Sigmoid colon (tissue), 7 donors: Measurements from ENCODE around the gene TRPT1. TPM values are rescaled to one million over a fixed set of nuclear protein-coding genes. Genes with fewer than 3 reads are reported as not detected.

Source experiments
- DNase-seq: peaks from one replicate; pipeline ENCODE4 v3.0.0-alpha.2; 2019
- H3K27ac ChIP-seq, 4 donors: fragments of 200-600 bp; sonication (generic); one replicate each; pipeline ENCODE4 v1.5.1; 2016 to 2019; ENCODE audit warnings: mild to moderate bottlenecking in 1 of 4
- H3K27me3 ChIP-seq, 3 donors: fragments of 200-600 bp; sonication (generic); one replicate each; pipeline ENCODE4 v1.5.1; 2019; ENCODE audit warnings: mild to moderate bottlenecking in 1 of 3
- H3K36me3 ChIP-seq, 4 donors: fragments of 200-600 bp; sonication (generic); one replicate each; pipeline ENCODE4 v1.5.1; 2016 to 2019
- H3K4me1 ChIP-seq, 4 donors: fragments of 200-600 bp; sonication (generic); one replicate each; pipeline ENCODE4 v1.5.1; 2017 to 2019
- H3K4me3 ChIP-seq, 4 donors: fragments of 200-600 bp; sonication (generic); one replicate each; pipeline ENCODE4 v1.5.1; 2017 to 2019; ENCODE audit warnings: mild to moderate bottlenecking in 2 of 4, moderate library complexity in 1 of 4
- H3K9me3 ChIP-seq, 4 donors: fragments of 200-600 bp in 3 of 4; sonication (generic) in 3 of 4; one replicate each; pipeline versions ENCODE4 v1.5.1 to v1.6.1; 2013 to 2019
- CTCF ChIP-seq, 4 experiments: fragments of 450-650 bp in 3 of 4; fragments of 200-600 bp in 1 of 4; IDR thresholded peaks; one replicate each; pipeline ENCODE4 v1.5.1; 2016 to 2019; ENCODE audit warnings: antibody characterized with exemption in 4 of 4, mild to moderate bottlenecking in 3 of 4, moderate library complexity in 2 of 4
- EP300 ChIP-seq, 4 donors: sonication (generic); formaldehyde crosslinking; IDR thresholded peaks; one replicate each; pipeline ENCODE4 v1.6.1; 2017; ENCODE audit warnings: antibody characterized with exemption in 4 of 4
- POLR2A ChIP-seq, 2 donors: fragments of 450-650 bp; IDR thresholded peaks; one replicate each; pipeline ENCODE4 v1.6.1; 2016; ENCODE audit warnings: antibody characterized with exemption in 2 of 2, mild to moderate bottlenecking in 2 of 2, moderate library complexity in 2 of 2
- POLR2AphosphoS5 ChIP-seq, 4 donors: sonication (generic); formaldehyde crosslinking; IDR thresholded peaks; one replicate each; pipeline ENCODE4 v1.6.1; 2017; ENCODE audit warnings: antibody characterized with exemption in 4 of 4
- whole genome bisulfite sequencing, 2 donors: extraction: QIAGEN DNeasy Blood & Tissue Kit; methylation state at CpG; one replicate each; pipeline ENCODE4 v1.1.7; 2013; 5-methylcytosine and 5-hydroxymethylcytosine counted together
- intact Hi-C: fragments of 100-400 bp; cut with DNase I; formaldehyde crosslinking; loops from one replicate; pipeline ENCODE4 v1.15.1; 2023
- polyA plus RNA-seq, 3 donors: library from polyadenylated mRNA; stranded (reverse); fragments of 200-250 nt; gene quantifications; one replicate each; pipeline ENCODE4 v1.2.3, GENCODE V29; 2013
- total RNA-seq, 4 donors: library from RNA; depleted of rRNA; stranded (reverse); fragments of >200 nt; gene quantifications; one replicate each; pipeline ENCODE4 v1.1.0, GENCODE V29; 2016
- donor health status: healthy with polysubstance abuse.
- donor health status: Bipolar disorder and iron deficiency.
- donor health status: healthy.

Gene TRPT1
- total and polyA plus RNA-seq, 7 donors = 45.7 to 82.8 (median 79.2) TPM

- 91 to 92% methylated on average over 17 of the region's 17 CpGs for WGBS, 2 donors
- Histone ChIP-seq H3K27ac (no peak overlapping the region), H3K9me3 (no peaks in the 10 kb centered on the region), H3K27me3 (no peaks in the 10 kb centered on the region), H3K36me3 (peaks cover 0 to 21% (median 0%) of the 10 kb centered on the region in 4 donors), H3K4me1 (peaks cover 0 to 7% (median 6%) of the 10 kb centered on the region in 4 donors), H3K4me3 (no peak overlapping the region)
- no peak for DNase-seq
- intact Hi-C loops = no loop called here
- TF ChIP-seq POLR2A (IDR thresholded peaks at IDR 0.05) (no peak), EP300 (IDR thresholded peaks at IDR 0.05) (no peak)
These were observed 5.7 kb downstream of the TRPT1 start for GRCh38 chr11:64220271-64220670.

DNA sequence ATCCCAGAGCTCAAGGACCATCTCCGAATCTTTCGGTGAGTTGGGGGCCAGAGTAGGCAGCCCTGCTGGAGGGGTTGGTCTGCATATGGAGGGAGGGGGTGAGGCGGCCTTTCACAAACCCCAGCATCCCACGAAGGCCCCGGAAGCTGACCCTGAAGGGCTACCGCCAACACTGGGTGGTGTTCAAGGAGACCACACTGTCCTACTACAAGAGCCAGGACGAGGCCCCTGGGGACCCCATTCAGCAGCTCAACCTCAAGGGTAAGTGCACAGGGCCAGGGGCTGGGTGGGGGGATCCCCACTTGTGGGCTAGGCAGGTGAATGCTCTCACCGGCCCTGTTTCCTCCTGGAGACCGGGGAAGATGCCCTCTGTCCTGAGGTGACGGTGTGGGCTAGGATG, 6.2 kb downstream of the TRPT1 start:
- H3K4me3 ChIP-seq = no peak overlapping the region
- H3K27me3 ChIP-seq = no peaks in the 10 kb centered on the region
- no peak for TF ChIP-seq POLR2AphosphoS5 (IDR thresholded peaks at IDR 0.05)
- no peak for TF ChIP-seq CTCF (IDR thresholded peaks at IDR 0.05)
- no peak for TF ChIP-seq POLR2A (IDR thresholded peaks at IDR 0.05)
- TF ChIP-seq EP300 (IDR thresholded peaks at IDR 0.05) = no peak
- DNase-seq = no peak
- H3K4me1 ChIP-seq = peaks cover 0 to 2% (median under 1%) of the 10 kb centered on the region in 4 donors
- H3K9me3 ChIP-seq = no peaks in the 10 kb centered on the region
- H3K27ac ChIP-seq = no peak overlapping the region
- 91 to 95% methylated on average over 10 of the region's 10 CpGs for WGBS, 2 donors
- peaks cover 0 to 21% (median 0%) of the 10 kb centered on the region in 4 donors for H3K36me3 ChIP-seq
- intact Hi-C loops = no loop called here

GRCh38 chr11:64219354-64219684, 6.7 kb downstream of the TRPT1 start:
- no peak for TF ChIP-seq CTCF (IDR thresholded peaks at IDR 0.05)
- TF ChIP-seq POLR2AphosphoS5 (IDR thresholded peaks at IDR 0.05) = no peak
- no peak for TF ChIP-seq EP300 (IDR thresholded peaks at IDR 0.05)
- TF ChIP-seq POLR2A (IDR thresholded peaks at IDR 0.05) = no peak
- 86 to 93% methylated on average over 7 of the region's 7 CpGs for WGBS, 2 donors
- no peak overlapping the region for H3K4me3 ChIP-seq
- no peaks in the 10 kb centered on the region for H3K4me1 ChIP-seq
- no peaks in the 10 kb centered on the region for H3K9me3 ChIP-seq
- H3K27me3 ChIP-seq = no peaks in the 10 kb centered on the region
- DNase-seq = no peak
- intact Hi-C loops = no loop called here
- no peak overlapping the region for H3K27ac ChIP-seq
- H3K36me3 ChIP-seq = peaks cover 0 to 19% (median 0%) of the 10 kb centered on the region in 4 donors

DNA sequence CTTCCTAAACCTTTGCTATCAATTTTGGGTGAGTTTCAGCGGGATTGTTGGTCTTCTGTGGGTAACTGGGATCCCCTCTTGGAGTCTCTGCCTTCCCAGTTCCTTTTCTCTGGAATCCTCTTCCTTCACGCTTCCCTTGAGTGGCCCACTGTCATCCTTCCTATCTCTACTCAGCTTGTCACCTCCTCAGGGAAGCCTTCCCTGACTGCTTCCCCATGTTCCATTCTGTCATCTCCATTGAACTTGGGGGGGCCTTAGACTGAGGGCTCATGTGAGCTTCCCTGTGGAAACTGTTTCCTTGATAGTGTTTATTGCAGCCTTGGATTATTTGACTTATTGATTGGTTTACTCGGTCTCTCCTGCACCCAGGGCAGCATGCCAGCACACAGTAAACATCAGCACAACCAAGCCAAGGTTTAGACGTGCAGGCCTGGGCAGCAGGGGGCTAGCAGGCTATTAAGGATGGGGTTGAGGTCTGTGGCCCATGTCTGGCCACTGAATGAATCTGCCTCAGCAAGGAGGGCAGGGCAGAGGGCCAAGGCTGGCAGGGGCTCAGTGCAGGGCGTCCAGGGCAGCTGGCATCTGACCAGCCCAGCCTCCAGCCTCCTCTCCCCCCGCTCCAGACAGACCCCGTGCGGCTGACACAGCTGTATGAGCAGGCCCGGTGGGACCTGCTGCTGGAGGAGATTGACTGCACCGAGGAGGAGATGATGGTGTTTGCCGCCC, 7.2 kb downstream of the TRPT1 start:
- no peak for DNase-seq
- TF ChIP-seq POLR2A (IDR thresholded peaks at IDR 0.05) = no peak
- TF ChIP-seq CTCF (IDR thresholded peaks at IDR 0.05) = no peak
- TF ChIP-seq POLR2AphosphoS5 (IDR thresholded peaks at IDR 0.05) = no peak
- no peak for TF ChIP-seq EP300 (IDR thresholded peaks at IDR 0.05)
- no peaks in the 10 kb centered on the region for H3K27me3 ChIP-seq
- H3K9me3 ChIP-seq = no peaks in the 10 kb centered on the region
- peaks cover 0 to 14% (median 0%) of the 10 kb centered on the region in 4 donors for H3K36me3 ChIP-seq
- H3K4me3 ChIP-seq = no peak overlapping the region
- 65 to 83% methylated on average over 11 of the region's 11 CpGs for WGBS, 2 donors
- intact Hi-C loops = no loop called here
- H3K4me1 ChIP-seq = no peaks in the 10 kb centered on the region
- no peak overlapping the region for H3K27ac ChIP-seq

GRCh38 chr11:64216879-64217278, 9.1 kb downstream of the TRPT1 start:
- TF ChIP-seq CTCF (IDR thresholded peaks at IDR 0.05) = no peak
- no peak for TF ChIP-seq EP300 (IDR thresholded peaks at IDR 0.05)
- no peak for TF ChIP-seq POLR2A (IDR thresholded peaks at IDR 0.05)
- TF ChIP-seq POLR2AphosphoS5 (IDR thresholded peaks at IDR 0.05) = no peak
- H3K4me3 ChIP-seq = no peak overlapping the region
- peaks cover 0 to 13% (median 0%) of the 10 kb centered on the region in 4 donors for H3K36me3 ChIP-seq
- no peaks in the 10 kb centered on the region for H3K9me3 ChIP-seq
- no peak overlapping the region for H3K27ac ChIP-seq
- 86% methylated on average over 6 of the region's 6 CpGs for WGBS, 2 donors
- no peak for DNase-seq
- no peaks in the 10 kb centered on the region for H3K27me3 ChIP-seq
- H3K4me1 ChIP-seq = no peaks in the 10 kb centered on the region
- intact Hi-C loops = no loop called here
